Activated naive CD4-positive, alpha-beta T cell treated with anti-CD3 and anti-CD28 coated beads for 36 hours (primary cell): ENCODE measurements around the gene GGA2. TPM values are rescaled to one million over a fixed set of nuclear protein-coding genes. Genes with fewer than 3 reads are reported as not detected.

Source experiments
- CTCF ChIA-PET: fragments of 350-600 bp; sonication (Branson Sonifier 250); formaldehyde crosslinking; loops from one replicate; lab custom pipeline; 2021; ENCODE audit warnings: antibody characterized with exemption; lab: Charles Lee
- DNase-seq: peaks from one replicate; pipeline ENCODE4 v3.0.0-alpha.2; 2020
- H3K27ac Mint-ChIP-seq: one replicate; pipeline ENCODE4 v1.8.0; 2021; ENCODE audit warnings: mild to moderate bottlenecking, mixed read lengths
- H3K27me3 Mint-ChIP-seq: one replicate; pipeline ENCODE4 v1.8.0; 2021; ENCODE audit warnings: low read depth, mixed read lengths
- H3K36me3 Mint-ChIP-seq: one replicate; pipeline ENCODE4 v1.8.0; 2021; ENCODE audit warnings: low read depth, mixed read lengths
- H3K4me1 Mint-ChIP-seq: one replicate; pipeline ENCODE4 v1.8.0; 2021; ENCODE audit warnings: low read depth, mixed read lengths
- H3K4me3 Mint-ChIP-seq: one replicate; pipeline ENCODE4 v1.8.0; 2021; ENCODE audit warnings: mild to moderate bottlenecking, moderate library complexity, mixed read lengths
- H3K9me3 Mint-ChIP-seq: one replicate; pipeline ENCODE4 v1.8.0; 2021; ENCODE audit warnings: mixed read lengths
- intact Hi-C: fragments of 100-400 bp; cut with micrococcal nuclease; formaldehyde crosslinking; loops from one replicate; pipeline ENCODE4 v1.15.1; 2023
- total RNA-seq, 2 experiments: library from RNA; stranded (reverse); gene quantifications; one replicate each; pipeline ENCODE4 v1.2.3, GENCODE V29; 2021

Gene GGA2
- total RNA-seq, 2 experiments from 2014 or later = 53.0 to 62.7 TPM

- H3K27me3 Mint-ChIP-seq = no peaks in the 10 kb centered on the region
- H3K9me3 Mint-ChIP-seq = no peaks in the 10 kb centered on the region
- no peaks in the 10 kb centered on the region for H3K4me1 Mint-ChIP-seq
- no peak overlapping the region for H3K4me3 Mint-ChIP-seq
- CTCF ChIA-PET = interaction anchor here (0.6 kb wide), 1 partner anchor 1099 kb away, joined by 3 read pairs; no protein-coding TSS in a partner anchor
- peaks cover 5% of the 10 kb centered on the region for H3K36me3 Mint-ChIP-seq
- DNase-seq = no peak
- intact Hi-C loops = no loop called here
- H3K27ac Mint-ChIP-seq = no peak overlapping the region
These were observed 93.5 kb downstream of the GGA2 start for GRCh38 chr16:23416816-23417215.

GRCh38 chr16:23414731-23415130 is 95.6 kb downstream of the GGA2 start:
- Mint-ChIP-seq H3K36me3 (peaks cover 12% of the 10 kb centered on the region), H3K9me3 (no peaks in the 10 kb centered on the region), H3K27ac (no peak overlapping the region), H3K4me3 (no peak overlapping the region), H3K4me1 (no peaks in the 10 kb centered on the region), H3K27me3 (no peaks in the 10 kb centered on the region)
- CTCF ChIA-PET = interaction anchor here (2.4 kb wide), 1 partner anchor 20 kb away, joined by 21 read pairs; no protein-coding TSS in a partner anchor
- no peak for DNase-seq
- intact Hi-C loops = no loop called here

Other genes starting within 250 kb of the GGA2 start
- gene SCNN1B, start 208.2 kb downstream of the GGA2 start, total RNA-seq = not detected
- gene COG7, start 57.3 kb downstream of the GGA2 start, total RNA-seq = 10 to 100 TPM; 16.4 to 16.9 TPM
- 10 to 100 TPM; 23.7 to 25.1 TPM for gene EARS2, start 46.9 kb upstream of the GGA2 start, total RNA-seq
- 10 to 100 TPM; 52.3 to 54.6 TPM for gene UBFD1, start 47.2 kb upstream of the GGA2 start, total RNA-seq
- 100 to 1,000 TPM; 163 to 170 TPM for gene NDUFAB1, start 85.8 kb upstream of the GGA2 start, total RNA-seq
- 10 to 100 TPM; 17.8 to 18.1 TPM for gene PALB2, start 130.8 kb upstream of the GGA2 start, total RNA-seq
- gene DCTN5, start 131.0 kb upstream of the GGA2 start, total RNA-seq = 10 to 100 TPM; 57.5 to 60.7 TPM
- 10 to 100 TPM; 91.8 to 98.0 TPM for gene PLK1, start 168.4 kb upstream of the GGA2 start, total RNA-seq
- gene ERN2, start 202.7 kb upstream of the GGA2 start, total RNA-seq = not detected
- not detected for gene CHP2, start 244.5 kb upstream of the GGA2 start, total RNA-seq